Small intestine (tissue), 7 donors: ENCODE measurements around the gene RBL1. TPM values are rescaled to one million over a fixed set of nuclear protein-coding genes. Genes with fewer than 3 reads are reported as not detected.
A peak's percentile ranks its signal among the peaks of the same experiment; 100 is the strongest.
"Not testable (repeated sequence)": the region's sequence is repeated elsewhere in the genome, so short reads cannot be mapped to it uniquely, and the experiment has no call there.

Experiments
- DNase-seq, 2 donors: peaks; one replicate each; pipeline versions ENCODE4 v3.0.0 to v3.0.0-alpha.2; 2013
- FAIRE-seq: peaks from 2 replicates; lab custom pipeline; 2012; peaks lifted over from hg19 to GRCh38; lab: Jason Lieb, UNC
- H3K27ac ChIP-seq, 3 donors: one replicate each; pipeline ENCODE4 v1.5.1; 2013; ENCODE audit warnings: low read length in 2 of 3, mild to moderate bottlenecking in 2 of 3, control low read depth in 1 of 3, inconsistent platforms in 1 of 3, low read depth in 1 of 3, moderate library complexity in 1 of 3
- H3K27me3 ChIP-seq, 3 donors: one replicate each; pipeline ENCODE4 v1.6.1; 2013; ENCODE audit warnings: low read length in 3 of 3, inconsistent platforms in 1 of 3; ENCODE audit not compliant: control insufficient read depth in 3 of 3, insufficient read depth in 3 of 3
- H3K36me3 ChIP-seq, 3 donors: one replicate each; pipeline ENCODE4 v1.6.1; 2013; ENCODE audit warnings: low read length in 3 of 3, inconsistent platforms in 1 of 3, low read depth in 1 of 3, mild to moderate bottlenecking in 1 of 3, moderate library complexity in 1 of 3; ENCODE audit not compliant: control insufficient read depth in 3 of 3, insufficient read depth in 2 of 3
- H3K4me1 ChIP-seq, 3 donors: one replicate each; pipeline ENCODE4 v1.6.1; 2013; ENCODE audit warnings: low read length in 2 of 3, inconsistent platforms in 1 of 3, low read depth in 1 of 3, mild to moderate bottlenecking in 1 of 3, moderate library complexity in 1 of 3; ENCODE audit not compliant: control insufficient read depth in 3 of 3, insufficient read depth in 2 of 3
- H3K4me3 ChIP-seq, 3 donors: one replicate each; pipeline ENCODE4 v1.5.1; 2013; ENCODE audit warnings: low read length in 3 of 3, control low read depth in 1 of 3, inconsistent platforms in 1 of 3, low read depth in 1 of 3, mild to moderate bottlenecking in 1 of 3, moderate library complexity in 1 of 3
- H3K9me3 ChIP-seq, 2 donors: one replicate each; pipeline ENCODE4 v1.6.1; 2013; ENCODE audit warnings: low read depth in 1 of 2, low read length in 1 of 2; ENCODE audit not compliant: control insufficient read depth in 2 of 2, insufficient read depth in 1 of 2
- WGBS, 3 donors: extraction: QIAGEN DNeasy Blood & Tissue Kit; methylation state at CpG; one replicate each; pipeline ENCODE4 v1.1.7; 2013; 5-methylcytosine and 5-hydroxymethylcytosine counted together
- polyA plus RNA-seq, 4 donors: library from polyadenylated mRNA; stranded (reverse) in 3 of 4; unstranded in 1 of 4; fragments of 200-250 nt in 3 of 4; fragments of 120-200 nt in 1 of 4; gene quantifications; one replicate each; pipeline versions ENCODE4 v1.2.1 to v1.2.3, GENCODE V29; 2013
- donor health status: healthy with polysubstance abuse.
- donor health status: control.
- donor health status: control.
- donor health status: Bipolar disorder and iron deficiency.
- donor health status: healthy.

RBL1 gene
- polyA plus RNA-seq, 4 donors: 0.89 to 5.3 (median 2.1) TPM

- H3K27ac ChIP-seq, H3K4me3 ChIP-seq, FAIRE-seq, H3K4me1 ChIP-seq, H3K9me3 ChIP-seq, DNase-seq, H3K27me3 ChIP-seq: not testable (repeated sequence)
- WGBS, 3 donors: 97 to 100% (median 98%) methylated on average over 24 to 25 of the region's 25 CpGs
- H3K36me3 ChIP-seq: peaks cover 0 to 18% (median 0%) of the 10 kb centered on the region in 3 donors
These were observed 83.9 kb downstream of the RBL1 start for GRCh38 chr20:37011858-37012257.

GRCh38 chr20:37011147-37011546 lies 84.7 kb downstream of the RBL1 start:
- Histone ChIP-seq H3K36me3 (peaks cover 0 to 16% (median 0%) of the 10 kb centered on the region in 3 donors), H3K27ac (no peak overlapping the region), H3K4me3 (no peak overlapping the region), H3K27me3 (no peaks in the 10 kb centered on the region), H3K4me1 (no peaks in the 10 kb centered on the region), H3K9me3 (peaks cover 0 to 2% of the 10 kb centered on the region in 2 donors)
- DNase-seq (no peak), FAIRE-seq (no peak)

GRCh38 chr20:37007898-37008649 lies 87.7 kb downstream of the RBL1 start:
- no peak for FAIRE-seq
- H3K36me3 ChIP-seq: peaks cover 0 to 16% (median 2%) of the 10 kb centered on the region in 3 donors
- peak overlapping the region in 1 of 3 donors; percentile 49 for H3K27ac ChIP-seq

GRCh38 chr20:37005062-37005942 lies 90.5 kb downstream of the RBL1 start:
- peaks cover 0 to 16% (median 2%) of the 10 kb centered on the region in 3 donors for H3K36me3 ChIP-seq
- not testable (repeated sequence) for H3K4me1 ChIP-seq, FAIRE-seq, H3K27ac ChIP-seq, H3K4me3 ChIP-seq, DNase-seq, H3K27me3 ChIP-seq, H3K9me3 ChIP-seq
- WGBS, 3 donors: 83 to 93% (median 87%) methylated on average over 11 of the region's 11 CpGs

More at GRCh38 chr20:37007898-37008649, 87.7 kb downstream of the RBL1 start:
- H3K4me3 ChIP-seq: no peak overlapping the region
- H3K4me1 ChIP-seq: no peaks in the 10 kb centered on the region
- peaks cover 0 to 2% of the 10 kb centered on the region in 2 donors for H3K9me3 ChIP-seq
- no peaks in the 10 kb centered on the region for H3K27me3 ChIP-seq
- peak; percentile 12 to 29 for DNase-seq

- WGBS, 3 donors: 100% methylated on average over 1 to 2 of the region's 2 CpGs
These were observed 94.2 kb downstream of the RBL1 start for GRCh38 chr20:37001634-37002033.

GRCh38 chr20:37000171-37000570 lies 95.6 kb downstream of the RBL1 start:
- DNase-seq, H3K9me3 ChIP-seq, H3K27me3 ChIP-seq, H3K4me1 ChIP-seq, FAIRE-seq, H3K27ac ChIP-seq, H3K4me3 ChIP-seq: not testable (repeated sequence)
- peaks cover 0 to 21% (median 2%) of the 10 kb centered on the region in 3 donors for H3K36me3 ChIP-seq
- 93 to 100% methylated on average over 2 to 17 of the region's 26 CpGs; no CpG with 5 or more reads in 1 of the 3 donors for WGBS, 3 donors

More at GRCh38 chr20:37001634-37002033, 94.2 kb downstream of the RBL1 start:
- H3K27me3 ChIP-seq, H3K4me3 ChIP-seq, H3K9me3 ChIP-seq, DNase-seq, H3K27ac ChIP-seq, H3K4me1 ChIP-seq, FAIRE-seq: not testable (repeated sequence)
- peaks cover 0 to 16% (median 2%) of the 10 kb centered on the region in 3 donors for H3K36me3 ChIP-seq

GRCh38 chr20:36998652-36999051 lies 97.1 kb downstream of the RBL1 start:
- 82 to 86% (median 85%) methylated on average over 7 of the region's 7 CpGs for WGBS, 3 donors
- no peak for FAIRE-seq
- Histone ChIP-seq H3K36me3 (peaks cover 0 to 19% (median 2%) of the 10 kb centered on the region in 3 donors), H3K9me3 (peaks cover 0 to 3% of the 10 kb centered on the region in 2 donors), H3K27ac (no peak overlapping the region), H3K27me3 (no peaks in the 10 kb centered on the region), H3K4me3 (no peak overlapping the region), H3K4me1 (no peaks in the 10 kb centered on the region)
- DNase-seq: no peak

- peaks cover 0 to 9% of the 10 kb centered on the region in 2 donors for H3K9me3 ChIP-seq
- H3K27me3 ChIP-seq: no peaks in the 10 kb centered on the region
- no peaks in the 10 kb centered on the region for H3K4me1 ChIP-seq
- peaks cover 0 to 17% (median 0%) of the 10 kb centered on the region in 3 donors for H3K36me3 ChIP-seq
- H3K4me3 ChIP-seq: no peak overlapping the region
- DNase-seq (no peak), FAIRE-seq (no peak)
- WGBS, 3 donors: 55 to 88% (median 65%) methylated on average over 1 of the region's 1 CpG
- no peak overlapping the region for H3K27ac ChIP-seq
These were observed 98.7 kb downstream of the RBL1 start for GRCh38 chr20:36997121-36997520.
